Measurements from ENCODE around the gene TTLL12. TPM values are rescaled to one million over a fixed set of nuclear protein-coding genes. Genes with fewer than 3 reads are reported as not detected.

Gene TTLL12
- total RNA-seq, 1 donor from 2014 or later = 53.7 TPM

- FAIRE-seq = peak; percentile 91
- no peaks in the 10 kb centered on the region for H3K27me3 ChIP-seq (ENCODE audit: control insufficient read depth, insufficient read depth, low read length)
- no peak overlapping the region for H3K4me3 ChIP-seq (ENCODE audit: low read depth, low read length)
- TF ChIP-seq CTCF (IDR thresholded peaks at IDR 0.05; ENCODE audit: insufficient read depth, low read length, severe bottlenecking) = no peak
- peaks cover 26% of the 10 kb centered on the region for H3K36me3 ChIP-seq (ENCODE audit: control insufficient read depth, insufficient read depth, low read length)
- no peak for DNase-seq (ENCODE audit: low read depth)
Measured at GRCh38 chr22:43135565-43135964, 51.4 kb downstream of the TTLL12 start.

GRCh38 chr22:43134553-43134952 is 52.4 kb downstream of the TTLL12 start:
- no peak for FAIRE-seq
- Histone ChIP-seq H3K36me3 (ENCODE audit: control insufficient read depth, insufficient read depth, low read length) (peaks cover 27% of the 10 kb centered on the region), H3K27me3 (ENCODE audit: control insufficient read depth, insufficient read depth, low read length) (no peaks in the 10 kb centered on the region), H3K4me3 (ENCODE audit: low read depth, low read length) (no peak overlapping the region)
- no peak for DNase-seq (ENCODE audit: low read depth)
- no peak for TF ChIP-seq CTCF (IDR thresholded peaks at IDR 0.05; ENCODE audit: insufficient read depth, low read length, severe bottlenecking)

DNA sequence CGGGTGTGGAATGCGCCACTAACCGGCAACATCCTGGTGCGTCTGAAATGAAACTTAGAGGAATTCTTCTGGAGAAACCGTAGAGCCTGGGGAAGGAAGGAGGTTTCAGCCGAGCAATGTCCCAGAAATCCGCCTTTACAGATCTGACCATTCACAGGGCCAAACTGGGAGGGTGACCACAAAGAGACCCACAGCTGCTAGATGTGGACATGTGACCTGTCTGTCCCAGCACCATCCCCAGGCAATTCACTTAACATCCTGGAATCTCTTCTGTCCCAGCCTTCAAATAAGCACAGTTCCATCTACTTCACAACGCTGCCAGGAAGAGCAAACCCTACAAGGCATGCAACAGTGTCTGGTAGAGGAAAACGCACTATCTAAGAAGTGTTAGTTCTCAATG is 53.5 kb downstream of the TTLL12 start:
- no peaks in the 10 kb centered on the region for H3K27me3 ChIP-seq (ENCODE audit: control insufficient read depth, insufficient read depth, low read length)
- no peak for DNase-seq (ENCODE audit: low read depth)
- peaks cover 27% of the 10 kb centered on the region for H3K36me3 ChIP-seq (ENCODE audit: control insufficient read depth, insufficient read depth, low read length)
- H3K4me3 ChIP-seq (ENCODE audit: low read depth, low read length) = no peak overlapping the region
- no peak for FAIRE-seq
- TF ChIP-seq CTCF (IDR thresholded peaks at IDR 0.05; ENCODE audit: insufficient read depth, low read length, severe bottlenecking) = no peak

- FAIRE-seq (no peak), DNase-seq (ENCODE audit: low read depth) (no peak)
- no peak for TF ChIP-seq CTCF (IDR thresholded peaks at IDR 0.05; ENCODE audit: insufficient read depth, low read length, severe bottlenecking)
- no peak overlapping the region for H3K4me3 ChIP-seq (ENCODE audit: low read depth, low read length)
- peaks cover 23% of the 10 kb centered on the region for H3K36me3 ChIP-seq (ENCODE audit: control insufficient read depth, insufficient read depth, low read length)
- H3K27me3 ChIP-seq (ENCODE audit: control insufficient read depth, insufficient read depth, low read length) = no peaks in the 10 kb centered on the region
Measured at GRCh38 chr22:43131773-43132501, 55.0 kb downstream of the TTLL12 start.

DNA sequence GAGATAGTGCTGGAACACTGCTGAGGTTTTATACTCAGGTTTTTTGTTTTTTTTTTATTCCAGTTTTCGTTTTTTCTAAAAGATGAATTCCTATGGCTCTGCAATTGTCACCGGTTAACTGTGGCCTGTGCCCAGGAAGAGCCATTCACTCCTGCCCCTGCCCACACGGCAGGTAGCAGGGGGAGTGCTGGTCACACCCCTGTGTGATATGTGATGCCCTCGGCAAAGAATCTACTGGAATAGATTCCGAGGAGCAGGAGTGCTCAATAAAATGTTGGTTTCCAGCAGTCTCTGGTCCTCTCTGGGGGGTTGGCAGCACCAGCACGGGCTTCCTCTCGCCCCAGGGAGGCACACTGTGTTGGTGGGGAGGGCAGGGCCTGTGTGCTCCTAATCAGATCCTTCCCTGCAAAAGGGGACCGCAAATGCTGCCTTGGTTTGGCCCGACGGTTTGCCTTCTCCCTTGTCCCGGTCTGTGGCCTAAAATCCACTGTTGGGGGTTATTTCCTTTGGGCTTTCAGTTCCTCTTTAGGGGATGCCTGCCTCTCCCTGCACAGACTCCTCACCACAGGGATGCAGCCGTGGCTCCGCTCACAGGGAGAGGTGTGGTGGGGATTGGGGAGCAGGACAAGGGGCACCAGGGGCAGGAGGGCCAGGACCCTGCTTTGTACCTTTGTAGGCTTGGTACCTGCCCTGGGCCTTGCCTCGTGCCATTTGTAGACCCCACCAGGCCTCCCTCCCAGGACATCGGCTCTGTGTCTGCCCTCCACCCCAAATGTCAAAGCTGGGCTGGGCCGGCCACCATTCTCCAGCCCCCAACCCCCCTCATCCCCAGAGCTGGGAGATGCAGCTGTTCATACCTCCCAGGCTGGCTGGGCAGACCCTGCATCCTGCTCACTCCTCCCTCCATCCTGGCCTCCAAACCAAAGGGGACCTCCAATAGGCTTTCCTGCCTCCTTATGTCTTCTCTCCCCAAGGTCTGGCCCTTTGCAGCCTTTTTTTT is 57.2 kb downstream of the TTLL12 start:
- FAIRE-seq (no peak), DNase-seq (ENCODE audit: low read depth) (no peak)
- H3K4me3 ChIP-seq (ENCODE audit: low read depth, low read length) = no peak overlapping the region
- TF ChIP-seq CTCF (IDR thresholded peaks at IDR 0.05; ENCODE audit: insufficient read depth, low read length, severe bottlenecking) = no peak
- H3K36me3 ChIP-seq (ENCODE audit: control insufficient read depth, insufficient read depth, low read length) = peaks cover 12% of the 10 kb centered on the region
- no peaks in the 10 kb centered on the region for H3K27me3 ChIP-seq (ENCODE audit: control insufficient read depth, insufficient read depth, low read length)

Measured in bronchial epithelial cell (primary cell).